HEK293 (cell line): ENCODE measurements around the gene CCN2.

Experiments used
- CTCF ChIA-PET: fragments of 350-600 bp; formaldehyde crosslinking; extraction: SDS; loops from one replicate; lab custom pipeline; 2021; ENCODE audit warnings: antibody characterized with exemption; lab: Yijun Ruan, JAX
- POLR2A ChIA-PET: fragments of 300-600 bp; formaldehyde crosslinking; extraction: SDS; loops from one replicate; lab custom pipeline; 2020; ENCODE audit warnings: antibody characterized with exemption, inconsistent platforms; lab: Yijun Ruan, JAX
- H3K27ac ChIP-seq: fragments of 200-500 bp; sonication (Bioruptor generic); 2 replicates; pipeline ENCODE4 v1.5.1; 2014; ENCODE audit warnings: low read depth, low read length, control low read depth, inconsistent platforms; ENCODE audit errors: extremely low read depth
- H3K36me3 ChIP-seq, 2 experiments: fragments of 200-500 bp in 1 of 2; sonication (Bioruptor generic) in 1 of 2; 1 replicate in 1 of 2; 2 replicates in 1 of 2; pipeline ENCODE4 v1.5.1; 2014 to 2017; ENCODE audit warnings: inconsistent platforms in 2 of 2, low read length in 2 of 2; ENCODE audit not compliant: control insufficient read depth in 2 of 2, insufficient read depth in 1 of 2
- H3K4me1 ChIP-seq: fragments of 200-500 bp; sonication (Bioruptor generic); 2 replicates; pipeline ENCODE4 v1.5.1; 2014; ENCODE audit warnings: mild to moderate bottlenecking, low read length, inconsistent platforms; ENCODE audit not compliant: control insufficient read depth, insufficient read depth
- H3K4me3 ChIP-seq: 2 replicates; pipeline ENCODE4 v1.5.1; 2011; ENCODE audit warnings: low read depth, mild to moderate bottlenecking, control low read depth, low read length, moderate library complexity
- H3K9me3 ChIP-seq: fragments of 200-500 bp; sonication (Bioruptor generic); 2 replicates; pipeline ENCODE4 v1.5.1; 2014; ENCODE audit warnings: low read depth, low read length, inconsistent platforms; ENCODE audit not compliant: control insufficient read depth, insufficient read depth
- GFI1B ChIP-seq: fragments of 450-650 bp; formaldehyde crosslinking; IDR thresholded peaks from 2 replicates; pipeline ENCODE4 v1.5.1; 2016; ENCODE audit warnings: missing biosample characterization, missing genetic modification characterization
- KLF7 ChIP-seq: fragments of 450-650 bp; formaldehyde crosslinking; IDR thresholded peaks from 2 replicates; pipeline ENCODE4 v1.5.1; 2016; ENCODE audit warnings: missing biosample characterization, missing genetic modification characterization, borderline replicate concordance
- MYNN ChIP-seq: fragments of 450-650 bp; formaldehyde crosslinking; IDR thresholded peaks from 2 replicates; pipeline ENCODE4 v1.5.1; 2016; ENCODE audit warnings: missing biosample characterization, missing genetic modification characterization, borderline replicate concordance
- MZF1 ChIP-seq: fragments of 450-650 bp; formaldehyde crosslinking; IDR thresholded peaks from 2 replicates; pipeline ENCODE4 v1.5.1; 2017; ENCODE audit warnings: missing biosample characterization, missing genetic modification characterization, borderline replicate concordance
- ZBTB10 ChIP-seq: fragments of 450-650 bp; formaldehyde crosslinking; IDR thresholded peaks from 2 replicates; pipeline ENCODE4 v1.5.1; 2016; ENCODE audit warnings: missing biosample characterization, missing genetic modification characterization
- ZFHX2 ChIP-seq: fragments of 450-650 bp; formaldehyde crosslinking; conservative IDR thresholded peaks from 2 replicates; pipeline ENCODE4 v1.5.1; 2016; ENCODE audit warnings: missing biosample characterization, missing genetic modification characterization
- ZFP41 ChIP-seq: fragments of 450-650 bp; formaldehyde crosslinking; IDR thresholded peaks from 2 replicates; pipeline ENCODE4 v1.5.1; 2016; ENCODE audit warnings: missing biosample characterization, missing genetic modification characterization, borderline replicate concordance
- ZNF202 ChIP-seq: fragments of 450-650 bp; formaldehyde crosslinking; IDR thresholded peaks from 2 replicates; pipeline ENCODE4 v1.5.1; 2016; ENCODE audit warnings: missing biosample characterization, missing genetic modification characterization, borderline replicate concordance
- ZNF335 ChIP-seq: fragments of 450-650 bp; formaldehyde crosslinking; conservative IDR thresholded peaks from 2 replicates; pipeline ENCODE4 v1.5.1; 2016; ENCODE audit warnings: missing biosample characterization, missing genetic modification characterization
- ZNF391 ChIP-seq: fragments of 450-650 bp; formaldehyde crosslinking; IDR thresholded peaks from 2 replicates; pipeline ENCODE4 v1.5.1; 2016; ENCODE audit warnings: low read depth, missing biosample characterization, missing genetic modification characterization, borderline replicate concordance
- ZNF449 ChIP-seq: fragments of 450-650 bp; formaldehyde crosslinking; IDR thresholded peaks from 2 replicates; pipeline ENCODE4 v1.5.1; 2017; ENCODE audit warnings: missing biosample characterization, mild to moderate bottlenecking, missing genetic modification characterization, moderate library complexity
- ZNF488 ChIP-seq: fragments of 450-650 bp; formaldehyde crosslinking; IDR thresholded peaks from 2 replicates; pipeline ENCODE4 v1.5.1; 2016; ENCODE audit warnings: missing biosample characterization, missing genetic modification characterization
- ZNF544 ChIP-seq: fragments of 450-650 bp; formaldehyde crosslinking; IDR thresholded peaks from 2 replicates; pipeline ENCODE4 v1.5.0; 2017; ENCODE audit warnings: missing biosample characterization, missing genetic modification characterization
- ZNF555 ChIP-seq: fragments of 450-650 bp; formaldehyde crosslinking; conservative IDR thresholded peaks from 2 replicates; pipeline ENCODE4 v1.5.1; 2017; ENCODE audit warnings: missing biosample characterization, mild to moderate bottlenecking, missing genetic modification characterization, inconsistent platforms
- ZNF692 ChIP-seq: fragments of 450-650 bp; formaldehyde crosslinking; IDR thresholded peaks from 2 replicates; pipeline ENCODE4 v1.5.1; 2016; ENCODE audit warnings: missing biosample characterization, missing genetic modification characterization
- ZNF704 ChIP-seq: fragments of 450-650 bp; formaldehyde crosslinking; IDR thresholded peaks from 2 replicates; pipeline ENCODE4 v1.5.1; 2016; ENCODE audit warnings: missing biosample characterization, missing genetic modification characterization
- ZNF707 ChIP-seq: fragments of 450-650 bp; formaldehyde crosslinking; IDR thresholded peaks from 2 replicates; pipeline ENCODE4 v1.5.1; 2016; ENCODE audit warnings: missing biosample characterization, missing genetic modification characterization
- ZNF76 ChIP-seq: fragments of 450-650 bp; formaldehyde crosslinking; IDR thresholded peaks from 2 replicates; pipeline ENCODE4; 2016; ENCODE audit warnings: low read depth, missing biosample characterization, missing genetic modification characterization, borderline replicate concordance

The CCN2 gene

GRCh38 chr6:131917763-131918649 is 33.2 kb downstream of the CCN2 start (continued):
- no peak for TF ChIP-seq ZNF692 (tag by site-specific recombination)

- ChIA-PET POLR2A (no interaction called here), CTCF (interaction anchor here (0.6 to 9.9 kb wide), 12 partner anchors 7 to 580 kb away, joined by 3 to 188 read pairs (median 4); no protein-coding TSS in a partner anchor)
- Histone ChIP-seq H3K9me3 (no peaks in the 10 kb centered on the region), H3K36me3 (no peaks in the 10 kb centered on the region), H3K4me1 (no peaks in the 10 kb centered on the region), H3K27ac (no peak overlapping the region), H3K4me3 (no peak overlapping the region)
- TF ChIP-seq ZBTB10 (tag by site-specific recombination) (no peak), ZNF76 (tag by site-specific recombination) (no peak), ZNF335 (tag by site-specific recombination) (no peak), ZNF555 (tag by site-specific recombination) (no peak)
Measured at GRCh38 chr6:131917318-131917717, 33.9 kb downstream of the CCN2 start.

- ChIA-PET CTCF (interaction anchor here (0.5 to 9.9 kb wide), 10 partner anchors 8 to 1045 kb away, joined by 3 to 188 read pairs (median 8); no protein-coding TSS in a partner anchor), POLR2A (no interaction called here)
- Histone ChIP-seq H3K4me1 (no peaks in the 10 kb centered on the region), H3K9me3 (no peaks in the 10 kb centered on the region), H3K27ac (no peak overlapping the region), H3K4me3 (no peak overlapping the region), H3K36me3 (no peaks in the 10 kb centered on the region)
- TF ChIP-seq ZNF704 (tag by site-specific recombination) (no peak), MZF1 (no peak), ZNF391 (tag by site-specific recombination) (no peak), ZNF544 (tag by site-specific recombination) (no peak), ZNF707 (tag by site-specific recombination) (no peak), ZFHX2 (tag by site-specific recombination) (no peak), ZFP41 (tag by site-specific recombination) (no peak), MYNN (no peak), ZNF449 (tag by site-specific recombination) (no peak), ZNF202 (tag by site-specific recombination) (no peak), GFI1B (tag by site-specific recombination) (no peak), ZNF488 (tag by site-specific recombination) (no peak), KLF7 (tag by site-specific recombination) (no peak), ZNF555 (tag by site-specific recombination) (no peak)
Measured at GRCh38 chr6:131916847-131917246, 34.3 kb downstream of the CCN2 start.
